Smooth muscle cell (in vitro differentiated cells): Measurements from ENCODE around the gene LLCFC1. TPM values are rescaled to one million over a fixed set of nuclear protein-coding genes. Genes with fewer than 3 reads are reported as not detected.

Source experiments
- DNase-seq: peaks from one replicate; lab custom pipeline; 2025; ENCODE audit not compliant: unreplicated experiment; lab: John Stamatoyannopoulos, UW
- H2AFZ ChIP-seq: fragments of 200-600 bp; sonication (generic); 2 replicates; pipeline ENCODE4 v1.6.0; 2016; ENCODE audit warnings: antibody characterized with exemption, low read depth, mild to moderate bottlenecking
- H3F3A ChIP-seq: fragments of 200-600 bp; sonication (generic); 2 replicates; pipeline ENCODE4 v1.6.0; 2017; ENCODE audit warnings: antibody characterized with exemption, low read depth
- H3K27ac ChIP-seq: fragments of 200-600 bp; sonication (generic); 2 replicates; pipeline ENCODE4 v1.5.1; 2016; ENCODE audit warnings: low read depth, mild to moderate bottlenecking
- H3K27me3 ChIP-seq: fragments of 200-600 bp; sonication (generic); 2 replicates; pipeline ENCODE4 v1.6.1; 2016; ENCODE audit warnings: low read depth, mild to moderate bottlenecking
- H3K36me3 ChIP-seq: fragments of 200-600 bp; sonication (generic); 2 replicates; pipeline ENCODE4 v1.5.1; 2016; ENCODE audit warnings: low read depth
- H3K4me1 ChIP-seq: fragments of 200-600 bp; sonication (generic); 2 replicates; pipeline ENCODE4 v1.5.1; 2016; ENCODE audit warnings: low read depth
- H3K4me2 ChIP-seq: fragments of 200-600 bp; sonication (generic); 2 replicates; pipeline ENCODE4 v1.6.0; 2016; ENCODE audit warnings: mild to moderate bottlenecking
- H3K4me3 ChIP-seq: fragments of 200-600 bp; sonication (generic); 2 replicates; pipeline ENCODE4 v1.5.1; 2016; ENCODE audit warnings: mild to moderate bottlenecking
- H3K79me2 ChIP-seq: fragments of 200-600 bp; sonication (generic); 2 replicates; pipeline ENCODE4 v1.6.0; 2016; ENCODE audit warnings: low read depth, mild to moderate bottlenecking
- H3K9ac ChIP-seq: fragments of 200-600 bp; sonication (generic); 2 replicates; pipeline ENCODE4 v1.6.0; 2016; ENCODE audit warnings: low read depth
- H3K9me3 ChIP-seq: fragments of 200-600 bp; sonication (generic); replicated peaks from 2 replicates; pipeline ENCODE4 v1.5.1; 2016; ENCODE audit warnings: low read depth
- H4K20me1 ChIP-seq: fragments of 200-600 bp; sonication (generic); 2 replicates; pipeline ENCODE4 v1.6.0; 2016; ENCODE audit warnings: low read depth
- CTCF ChIP-seq: fragments of 200-600 bp; sonication (generic); IDR thresholded peaks from 2 replicates; pipeline ENCODE4 v1.5.1; 2017; ENCODE audit warnings: borderline replicate concordance, mild to moderate bottlenecking, antibody characterized with exemption; ENCODE audit not compliant: insufficient read depth, poor library complexity, severe bottlenecking
- WGBS: methylation state at CpG from one replicate; pipeline ENCODE4 v1.1.7; 2016; ENCODE audit warnings: low lambda C conversion rate; 5-methylcytosine and 5-hydroxymethylcytosine counted together
- polyA plus RNA-seq: library from polyadenylated mRNA; unstranded; fragments of >200 nt; fragmentation: Nextera tagmentation; extraction: Ambion mirVana; gene quantifications from 2 replicates; pipeline ENCODE4 v1.2.1, GENCODE V29; 2016
- total RNA-seq: library from RNA; depleted of rRNA; stranded (reverse); fragments of >200 nt; gene quantifications from 2 replicates; pipeline ENCODE4 v1.2.3, GENCODE V29; 2014

Gene LLCFC1
- total and polyA plus RNA-seq, 2 experiments from 2014 or later, result not detected

DNA sequence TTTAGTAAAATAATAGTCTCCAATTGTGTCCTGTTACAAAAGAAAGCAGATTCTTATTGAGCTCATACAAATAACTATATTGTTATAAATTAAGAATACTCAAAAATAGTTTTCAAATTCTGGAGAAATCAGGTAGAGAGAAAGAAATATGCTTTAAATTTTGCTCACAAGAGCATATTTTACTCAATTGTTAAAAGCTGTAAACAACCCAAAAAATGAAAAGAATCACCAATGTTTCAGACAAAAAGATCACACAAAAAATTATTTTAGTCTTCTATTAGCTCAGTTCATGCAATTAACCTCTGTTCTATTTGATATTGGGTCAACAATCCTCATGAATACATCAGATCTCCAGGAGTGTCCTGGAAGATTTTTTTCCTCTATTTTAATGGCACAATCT lies 35.2 kb upstream of the LLCFC1 start:
- peaks cover 3% of the 10 kb centered on the region for H3K9me3 ChIP-seq
- no peak overlapping the region for H3K4me3 ChIP-seq
- H3K27me3 ChIP-seq, result no peaks in the 10 kb centered on the region
- no peak overlapping the region for H2AFZ ChIP-seq
- H3F3A ChIP-seq, result no peaks in the 10 kb centered on the region
- H3K9ac ChIP-seq, result no peak overlapping the region
- no peaks in the 10 kb centered on the region for H3K79me2 ChIP-seq
- no peak for TF ChIP-seq CTCF
- H3K4me2 ChIP-seq, result no peak overlapping the region
- no peaks in the 10 kb centered on the region for H4K20me1 ChIP-seq
- no peak overlapping the region for H3K27ac ChIP-seq
- no peaks in the 10 kb centered on the region for H3K4me1 ChIP-seq
- H3K36me3 ChIP-seq, result no peaks in the 10 kb centered on the region
- no peak for DNase-seq

GRCh38 chr7:142905759-142906158 lies 33.5 kb upstream of the LLCFC1 start:
- Histone ChIP-seq H4K20me1 (no peaks in the 10 kb centered on the region), H3K27me3 (no peaks in the 10 kb centered on the region), H3K4me3 (no peak overlapping the region), H3K9me3 (peaks cover 3% of the 10 kb centered on the region), H3K9ac (no peak overlapping the region), H3K36me3 (no peaks in the 10 kb centered on the region), H3K4me2 (no peak overlapping the region), H3F3A (no peaks in the 10 kb centered on the region), H3K4me1 (no peaks in the 10 kb centered on the region), H3K27ac (no peak overlapping the region), H3K79me2 (no peaks in the 10 kb centered on the region), H2AFZ (no peak overlapping the region)
- no peak for DNase-seq
- 79% methylated on average over 2 of the region's 2 CpGs for WGBS
- TF ChIP-seq CTCF, result no peak

GRCh38 chr7:142906643-142907042 lies 32.6 kb upstream of the LLCFC1 start:
- WGBS, result 90% methylated on average over 2 of the region's 2 CpGs
- no peak for TF ChIP-seq CTCF
- H4K20me1 ChIP-seq, result no peaks in the 10 kb centered on the region

DNA sequence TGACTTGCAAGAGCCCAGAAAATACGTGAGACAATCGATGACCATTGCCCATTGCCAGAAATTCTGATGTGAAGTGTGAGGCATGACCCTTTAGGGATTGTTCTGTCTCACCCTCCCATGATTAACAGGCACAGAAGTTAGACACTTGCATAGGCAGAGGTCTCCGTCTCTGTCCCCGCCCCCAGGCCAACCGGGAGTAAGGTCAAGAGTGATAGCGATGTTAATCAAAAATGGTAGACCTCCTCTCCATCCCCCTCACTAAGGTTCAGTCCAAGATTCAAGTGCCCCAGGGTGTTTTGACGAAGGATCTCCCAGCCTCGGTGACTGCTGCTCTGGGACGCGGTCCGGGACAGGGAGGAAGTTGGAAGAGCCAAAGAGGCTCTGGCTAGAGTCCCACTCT lies 31.0 kb upstream of the LLCFC1 start:
- no peaks in the 10 kb centered on the region for H4K20me1 ChIP-seq
- no peak for DNase-seq
- H3K79me2 ChIP-seq, result no peaks in the 10 kb centered on the region
- WGBS, result 93% methylated on average over 11 of the region's 11 CpGs
- H3K4me3 ChIP-seq, result no peak overlapping the region
- H3K9me3 ChIP-seq, result peaks cover 3% of the 10 kb centered on the region
- H3K9ac ChIP-seq, result no peak overlapping the region
- no peak overlapping the region for H3K27ac ChIP-seq
- no peak overlapping the region for H3K4me2 ChIP-seq
- TF ChIP-seq CTCF, result no peak
- H3F3A ChIP-seq, result no peaks in the 10 kb centered on the region
- peaks cover 4% of the 10 kb centered on the region for H3K27me3 ChIP-seq
- no peaks in the 10 kb centered on the region for H3K36me3 ChIP-seq
- no peak overlapping the region for H2AFZ ChIP-seq
- H3K4me1 ChIP-seq, result no peaks in the 10 kb centered on the region

More at GRCh38 chr7:142906643-142907042, 32.6 kb upstream of the LLCFC1 start:
- no peak overlapping the region for H3K4me3 ChIP-seq
- no peak overlapping the region for H3K4me2 ChIP-seq
- no peak overlapping the region for H3K27ac ChIP-seq
- DNase-seq, result no peak
- no peaks in the 10 kb centered on the region for H3K36me3 ChIP-seq
- no peak overlapping the region for H2AFZ ChIP-seq
- no peaks in the 10 kb centered on the region for H3F3A ChIP-seq
- no peaks in the 10 kb centered on the region for H3K79me2 ChIP-seq
- H3K4me1 ChIP-seq, result no peaks in the 10 kb centered on the region
- H3K27me3 ChIP-seq, result peaks cover 4% of the 10 kb centered on the region
- H3K9me3 ChIP-seq, result peaks cover 3% of the 10 kb centered on the region
- H3K9ac ChIP-seq, result no peak overlapping the region
